ENCODE results near the gene LSAMP. TPM values are rescaled to one million over a fixed set of nuclear protein-coding genes. Genes with fewer than 3 reads are reported as not detected.

Gene LSAMP
- total and polyA plus RNA-seq, 2 donors (not counting 3 experiments of a cell fraction or from before 2014, with no cell fraction given), result not detected

- H3K9me3 ChIP-seq (replicated peaks; ENCODE audit: control insufficient read depth, insufficient read depth, low read length), result no peaks in the 10 kb centered on the region
- no peaks in the 10 kb centered on the region for H3K27me3 ChIP-seq (ENCODE audit: control insufficient read depth in 2 of 2, insufficient read depth in 2 of 2, low read length in 2 of 2)
- intact Hi-C loops (cut with micrococcal nuclease), result no loop called here
- no peaks in the 10 kb centered on the region for H3K4me1 ChIP-seq (ENCODE audit: control insufficient read depth, extremely low read depth, insufficient read depth, low read length)
- POLR2A ChIA-PET, result no interaction called here
- H3K79me2 ChIP-seq (ENCODE audit: control insufficient read depth, insufficient read depth, low read length), result no peaks in the 10 kb centered on the region
- H3K27ac ChIP-seq (ENCODE audit: insufficient read depth, low read depth, low read length), result no peak overlapping the region
- no peak for FAIRE-seq
- H3K36me3 ChIP-seq (ENCODE audit: control insufficient read depth in 2 of 2, extremely low read depth in 1 of 2, insufficient read depth in 2 of 2, low read length in 2 of 2), result no peaks in the 10 kb centered on the region
- H3K9ac ChIP-seq (replicated peaks; ENCODE audit: extremely low read depth, insufficient read depth, low read length), result no peak overlapping the region
- H3K9me1 ChIP-seq (replicated peaks; ENCODE audit: control insufficient read depth, extremely low read depth, insufficient read depth, low read length), result no peaks in the 10 kb centered on the region
- DNase-seq (ENCODE audit: low read depth, low spot score), result no peak
- H4K20me1 ChIP-seq (replicated peaks; ENCODE audit: control insufficient read depth, extremely low read depth, insufficient read depth, low read length), result no peaks in the 10 kb centered on the region
- no TSS peak for BruUV-seq (replicated peaks)
- TF ChIP-seq POLR2A (IDR thresholded peaks at IDR 0.05; ENCODE audit: low read depth, low read length), result no peak
- TF ChIP-seq, protein P1, sequence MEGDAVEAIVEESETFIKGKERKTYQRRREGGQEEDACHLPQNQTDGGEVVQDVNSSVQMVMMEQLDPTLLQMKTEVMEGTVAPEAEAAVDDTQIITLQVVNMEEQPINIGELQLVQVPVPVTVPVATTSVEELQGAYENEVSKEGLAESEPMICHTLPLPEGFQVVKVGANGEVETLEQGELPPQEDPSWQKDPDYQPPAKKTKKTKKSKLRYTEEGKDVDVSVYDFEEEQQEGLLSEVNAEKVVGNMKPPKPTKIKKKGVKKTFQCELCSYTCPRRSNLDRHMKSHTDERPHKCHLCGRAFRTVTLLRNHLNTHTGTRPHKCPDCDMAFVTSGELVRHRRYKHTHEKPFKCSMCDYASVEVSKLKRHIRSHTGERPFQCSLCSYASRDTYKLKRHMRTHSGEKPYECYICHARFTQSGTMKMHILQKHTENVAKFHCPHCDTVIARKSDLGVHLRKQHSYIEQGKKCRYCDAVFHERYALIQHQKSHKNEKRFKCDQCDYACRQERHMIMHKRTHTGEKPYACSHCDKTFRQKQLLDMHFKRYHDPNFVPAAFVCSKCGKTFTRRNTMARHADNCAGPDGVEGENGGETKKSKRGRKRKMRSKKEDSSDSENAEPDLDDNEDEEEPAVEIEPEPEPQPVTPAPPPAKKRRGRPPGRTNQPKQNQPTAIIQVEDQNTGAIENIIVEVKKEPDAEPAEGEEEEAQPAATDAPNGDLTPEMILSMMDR (IDR thresholded peaks at IDR 0.05; ENCODE audit: extremely low read depth in 1 of 2, insufficient read depth in 1 of 2, low read depth in 1 of 2, low read length in 2 of 2), result no peak
- TF ChIP-seq EZH2 (IDR thresholded peaks at IDR 0.05; ENCODE audit: borderline replicate concordance, low read depth, low read length, severe bottlenecking), result no peak
- no peak for TF ChIP-seq FOS (IDR thresholded peaks at IDR 0.05; ENCODE audit: borderline replicate concordance, insufficient read depth, low read length)
- no peak for TF ChIP-seq POLR2AphosphoS5 (IDR thresholded peaks at IDR 0.05; ENCODE audit: insufficient read depth, low read depth, low read length)
- no peak for TF ChIP-seq MYC (IDR thresholded peaks at IDR 0.05; ENCODE audit: low read depth, low read length)
- TF ChIP-seq MAX (IDR thresholded peaks at IDR 0.05; ENCODE audit: insufficient read depth, insufficient read length), result no peak
- no peak for TF ChIP-seq GATA2 (IDR thresholded peaks at IDR 0.05; ENCODE audit: insufficient read depth, insufficient read length, low read depth, low read length)
- TF ChIP-seq JUN (IDR thresholded peaks at IDR 0.05; ENCODE audit: borderline replicate concordance, insufficient read depth, insufficient read length, low read depth), result no peak
- dilution Hi-C loops (cut with MboI; ENCODE audit: extremely low pct_ligation_motif_present, low sequenced_read_pairs), result no loop called here
- CTCF ChIA-PET, result no interaction called here
- H3K4me2 ChIP-seq (ENCODE audit: insufficient read depth, low read length), result no peak overlapping the region
- no peak overlapping the region for H3K4me3 ChIP-seq (replicated peaks in 1 of 3; ENCODE audit: insufficient read depth in 1 of 3, low read depth in 1 of 3, low read length in 3 of 3)
- no peak overlapping the region for H2AFZ ChIP-seq (ENCODE audit: low read depth, low read length)
These were observed 126.9 kb downstream of the LSAMP start for GRCh38 chr3:116318370-116318769.
